HepG2 (cell line): ENCODE results near the gene GLS2. TPM values are rescaled to one million over a fixed set of nuclear protein-coding genes. Genes with fewer than 3 reads are reported as not detected.

Experiments
- AFF4 ChIP-seq: sonication (generic); formaldehyde crosslinking; IDR thresholded peaks from 2 replicates; pipeline ENCODE4 v1.4.0; 2020; ENCODE audit warnings: missing genetic modification reagents
- ARHGAP35 ChIP-seq: sonication (generic); formaldehyde crosslinking; IDR thresholded peaks from 2 replicates; pipeline ENCODE4 v1.9.0; 2022; ENCODE audit warnings: mild to moderate bottlenecking, inconsistent platforms, moderate library complexity, missing genetic modification reagents, borderline replicate concordance
- CREM ChIP-seq, 2 experiments: sonication (generic) in 1 of 2; formaldehyde crosslinking in 1 of 2; IDR thresholded peaks; 2 replicates each; pipeline versions ENCODE4 v1.4.0 to v1.6.1; 2016 to 2020; ENCODE audit warnings: antibody characterized with exemption in 1 of 2, mild to moderate bottlenecking in 1 of 2, missing genetic modification reagents in 1 of 2
- EP300 ChIP-seq, 3 experiments: sonication (generic) in 1 of 3; formaldehyde crosslinking in 1 of 3; IDR thresholded peaks; 2 replicates each; pipeline versions ENCODE4 v1.5.1 to v1.6.1; 2011 to 2020; ENCODE audit warnings: low read depth in 2 of 3, low read length in 2 of 3, borderline replicate concordance in 1 of 3, improper control_type of control experiment in 1 of 3, mild to moderate bottlenecking in 1 of 3, missing genetic modification reagents in 1 of 3, moderate library complexity in 1 of 3
- GPN1 ChIP-seq: sonication (generic); formaldehyde crosslinking; IDR thresholded peaks from 2 replicates; pipeline ENCODE4 v1.5.1; 2020; ENCODE audit warnings: missing genetic modification reagents, borderline replicate concordance
- GTF3A ChIP-seq: sonication (generic); formaldehyde crosslinking; conservative IDR thresholded peaks from 2 replicates; pipeline ENCODE4 v1.4.0; 2020; ENCODE audit warnings: mild to moderate bottlenecking, missing genetic modification reagents
- KIAA2018 ChIP-seq: sonication (generic); formaldehyde crosslinking; IDR thresholded peaks from 2 replicates; pipeline ENCODE4 v1.5.0; 2020; ENCODE audit warnings: mild to moderate bottlenecking, missing genetic modification reagents, borderline replicate concordance
- NFE2L1 ChIP-seq: sonication (generic); formaldehyde crosslinking; IDR thresholded peaks from 2 replicates; pipeline ENCODE4 v1.4.0; 2020; ENCODE audit warnings: missing genetic modification reagents, mild to moderate bottlenecking, borderline replicate concordance
- PAWR ChIP-seq: sonication (generic); formaldehyde crosslinking; IDR thresholded peaks from 2 replicates; pipeline ENCODE4 v1.4.0; 2020; ENCODE audit warnings: missing genetic modification reagents, mild to moderate bottlenecking, borderline replicate concordance
- RARA ChIP-seq: IDR thresholded peaks from 2 replicates; pipeline ENCODE4 v1.6.1; 2016; ENCODE audit warnings: missing genetic modification reagents, missing compliant biosample characterization
- SRSF9 ChIP-seq: fragments of 200-400 bp; formaldehyde crosslinking; IDR thresholded peaks from 2 replicates; pipeline ENCODE4 v1.6.1; 2018; ENCODE audit warnings: borderline replicate concordance, mild to moderate bottlenecking, low read depth, low read length; ENCODE audit not compliant: insufficient read depth, poor library complexity, severe bottlenecking
- polyA plus RNA-seq, 8 experiments: library from polyadenylated mRNA; depleted of rRNA in 3 of 8; stranded (reverse) in 7 of 8; unstranded in 1 of 8; fragments of >200 nt; fragmentation: Illumina TruSeq in 4 of 8; extraction: Trizol in 4 of 8; gene quantifications; 2 replicates each; pipeline versions ENCODE4 v1.2.1 to v1.2.3, GENCODE V29; 2011 to 2016; ENCODE audit warnings: low read depth in 4 of 8, missing spikeins in 1 of 8, mixed read lengths in 1 of 8; ENCODE audit not compliant: insufficient read depth in 1 of 8
- total RNA-seq, 5 experiments: library from RNA; depleted of rRNA; stranded (reverse); fragments of >200 nt; fragmentation: Illumina TruSeq; extraction: Trizol; gene quantifications; 2 replicates each; pipeline ENCODE4 v1.2.3, GENCODE V29; 2016; ENCODE audit warnings: low read depth in 1 of 5

The GLS2 gene
- total and polyA plus RNA-seq, 2 of the 13 experiments (the other 11 are each of a cell fraction or from before 2014, with no cell fraction given), result 8.6 to 12.2 TPM

GRCh38 chr12:56468216-56469006 is 19.6 kb downstream of the GLS2 start, which contains the start of gene SPRYD4 (continued):
- TF ChIP-seq PAWR (CRISPR knock-in tag) (no peak), RARA (CRISPR knock-in tag) (peak; percentile 64), KIAA2018 (CRISPR knock-in tag) (0 out of 2 replicates have a peak, but pooled peaks have one; percentile 31), CREM (IDR thresholded peaks at IDR 0.05) (peak; percentile 97), CREM (CRISPR knock-in tag; IDR thresholded peaks at IDR 0.05) (peak; percentile 86), NFE2L1 (CRISPR knock-in tag) (no peak), ARHGAP35 (CRISPR knock-in tag) (peak; percentile 81; the same call in 1 of the 2 replicates), AFF4 (CRISPR knock-in tag) (no peak), EP300 (IDR thresholded peaks at IDR 0.05; ENCODE audit: low read depth in 2 of 2, low read length in 2 of 2) (0 out of 4 replicates have a peak, but pooled peaks of 1 of the 2 experiments have one; percentile 9), EP300 (CRISPR knock-in tag; IDR thresholded peaks at IDR 0.05; ENCODE audit: borderline replicate concordance) (peak; percentile 55; the same call in 1 of the 2 replicates), SRSF9 (no peak), GTF3A (CRISPR knock-in tag) (0 out of 2 replicates have a peak, but pooled peaks have one; percentile 13), GPN1 (CRISPR knock-in tag) (no peak)
